ENCODE measurements around the gene USP43.

Gene USP43

DNA sequence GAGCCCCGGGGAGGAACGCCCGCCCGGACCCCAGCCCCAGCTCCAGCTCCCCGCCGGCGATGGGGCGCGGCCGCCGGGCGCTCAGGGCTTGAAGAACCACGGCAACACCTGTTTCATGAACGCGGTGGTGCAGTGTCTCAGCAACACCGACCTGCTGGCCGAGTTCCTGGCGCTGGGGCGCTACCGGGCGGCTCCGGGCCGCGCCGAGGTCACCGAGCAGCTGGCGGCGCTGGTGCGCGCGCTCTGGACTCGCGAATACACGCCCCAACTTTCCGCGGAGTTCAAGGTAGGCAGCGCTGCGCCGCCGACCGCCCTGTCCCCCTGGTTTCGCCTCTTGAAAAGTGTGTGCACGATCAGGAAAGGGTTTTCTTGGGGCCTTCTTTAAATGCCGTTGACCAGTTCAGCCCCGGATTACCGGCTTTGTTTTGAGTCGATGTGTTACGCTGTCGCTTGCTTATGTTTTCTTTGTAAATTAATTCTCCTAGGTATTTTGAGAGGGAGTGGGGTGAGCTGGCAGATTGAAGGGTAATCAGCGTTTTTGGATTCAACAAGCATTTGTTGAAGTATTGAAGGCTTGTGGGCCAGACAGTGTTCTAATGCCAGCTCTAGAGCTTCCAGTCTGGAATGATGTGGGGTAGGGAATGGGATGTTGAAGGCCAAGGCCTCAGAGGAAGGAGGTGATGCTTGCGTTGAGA, 681 bp downstream of the USP43 start (continued):
- TF ChIP-seq KLF1 (tag by site-specific recombination; IDR thresholded peaks at IDR 0.05), result peak; percentile 39; the same call in 1 of the 2 replicates
- no peak for TF ChIP-seq OSR2 (tag by site-specific recombination; IDR thresholded peaks at IDR 0.05)
- no peak for TF ChIP-seq ZNF621 (tag by site-specific recombination; IDR thresholded peaks at IDR 0.05)
- no peak for TF ChIP-seq ZNF558 (tag by site-specific recombination; IDR thresholded peaks at IDR 0.05)
- TF ChIP-seq PRDM4 (tag by site-specific recombination; IDR thresholded peaks at IDR 0.05), result no peak
- TF ChIP-seq ZNF596 (tag by site-specific recombination; IDR thresholded peaks at IDR 0.05), result no peak
- TF ChIP-seq ZNF146 (tag by site-specific recombination; IDR thresholded peaks at IDR 0.05), result no peak
- no peak for TF ChIP-seq ZNF223 (tag by site-specific recombination; IDR thresholded peaks at IDR 0.05)
- TF ChIP-seq ZBTB20 (tag by site-specific recombination; IDR thresholded peaks at IDR 0.05), result peak; percentile 81; the same call in 1 of the 2 replicates
- TF ChIP-seq GFI1B (tag by site-specific recombination; IDR thresholded peaks at IDR 0.05), result no peak
- TF ChIP-seq ZNF2 (tag by site-specific recombination; IDR thresholded peaks at IDR 0.05), result 0 out of 2 replicates have a peak, but pooled peaks have one; percentile 14
- TF ChIP-seq ZNF280C (tag by site-specific recombination; IDR thresholded peaks at IDR 0.05), result no peak
- TF ChIP-seq ZBTB44 (tag by site-specific recombination; IDR thresholded peaks at IDR 0.05), result no peak
- TF ChIP-seq ZNF544 (tag by site-specific recombination; IDR thresholded peaks at IDR 0.05), result no peak
- peak; percentile 61 for TF ChIP-seq KLF8 (tag by site-specific recombination; IDR thresholded peaks at IDR 0.05)
- no peak for TF ChIP-seq ZNF530 (tag by site-specific recombination; IDR thresholded peaks at IDR 0.05; ENCODE audit: low read depth)
- TF ChIP-seq FEZF1 (tag by site-specific recombination; IDR thresholded peaks at IDR 0.05), result no peak
- TF ChIP-seq ZNF580 (tag by site-specific recombination; IDR thresholded peaks at IDR 0.05), result no peak
- TF ChIP-seq, protein P1, sequence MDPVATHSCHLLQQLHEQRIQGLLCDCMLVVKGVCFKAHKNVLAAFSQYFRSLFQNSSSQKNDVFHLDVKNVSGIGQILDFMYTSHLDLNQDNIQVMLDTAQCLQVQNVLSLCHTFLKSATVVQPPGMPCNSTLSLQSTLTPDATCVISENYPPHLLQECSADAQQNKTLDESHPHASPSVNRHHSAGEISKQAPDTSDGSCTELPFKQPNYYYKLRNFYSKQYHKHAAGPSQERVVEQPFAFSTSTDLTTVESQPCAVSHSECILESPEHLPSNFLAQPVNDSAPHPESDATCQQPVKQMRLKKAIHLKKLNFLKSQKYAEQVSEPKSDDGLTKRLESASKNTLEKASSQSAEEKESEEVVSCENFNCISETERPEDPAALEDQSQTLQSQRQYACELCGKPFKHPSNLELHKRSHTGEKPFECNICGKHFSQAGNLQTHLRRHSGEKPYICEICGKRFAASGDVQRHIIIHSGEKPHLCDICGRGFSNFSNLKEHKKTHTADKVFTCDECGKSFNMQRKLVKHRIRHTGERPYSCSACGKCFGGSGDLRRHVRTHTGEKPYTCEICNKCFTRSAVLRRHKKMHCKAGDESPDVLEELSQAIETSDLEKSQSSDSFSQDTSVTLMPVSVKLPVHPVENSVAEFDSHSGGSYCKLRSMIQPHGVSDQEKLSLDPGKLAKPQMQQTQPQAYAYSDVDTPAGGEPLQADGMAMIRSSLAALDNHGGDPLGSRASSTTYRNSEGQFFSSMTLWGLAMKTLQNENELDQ (tag by site-specific recombination; IDR thresholded peaks at IDR 0.05; ENCODE audit: low read depth), result no peak
- no peak for TF ChIP-seq ZNF830 (tag by site-specific recombination; IDR thresholded peaks at IDR 0.05; ENCODE audit: low read depth)
- TF ChIP-seq ZNF175 (tag by site-specific recombination; IDR thresholded peaks at IDR 0.05), result no peak
- TF ChIP-seq GLIS1 (tag by site-specific recombination; IDR thresholded peaks at IDR 0.05), result no peak

Measured in HEK293 (cell line).